Breast epithelium (tissue), 3 donors: ENCODE results near the gene FRRS1.

Experiments used
- CTCF ChIP-seq, 3 donors: fragments of 450-650 bp; IDR thresholded peaks; one replicate each; pipeline ENCODE4 v1.5.1; 2016 to 2017; ENCODE audit warnings: antibody characterized with exemption in 3 of 3, mild to moderate bottlenecking in 3 of 3, moderate library complexity in 3 of 3
- POLR2AphosphoS5 ChIP-seq, 3 donors: sonication (generic); formaldehyde crosslinking; IDR thresholded peaks; one replicate each; pipeline ENCODE4 v1.6.1; 2017; ENCODE audit warnings: antibody characterized with exemption in 3 of 3

- no peak for TF ChIP-seq POLR2AphosphoS5 (IDR thresholded peaks at IDR 0.05)
- TF ChIP-seq CTCF (IDR thresholded peaks at IDR 0.05): no peak
Measured at GRCh38 chr1:99755664-99756063, 10.8 kb downstream of the FRRS1 start.
